Superior temporal gyrus (tissue), 1 donor: ENCODE measurements around the gene PEX11B.
A peak's percentile ranks its signal among the peaks of the same experiment; 100 is the strongest.
"Not testable (repeated sequence)": the region's sequence is repeated elsewhere in the genome, so short reads cannot be mapped to it uniquely, and the experiment has no call there.

Experiments
- DNase-seq: peaks from one replicate; pipeline ENCODE4 v3.0.0-alpha.2; 2016; ENCODE audit errors: extremely low spot score

Gene PEX11B

GRCh38 chr1:145952903-145953302 is 34.4 kb upstream of the PEX11B start:
- DNase-seq = no peak

- no peak for DNase-seq
Measured at GRCh38 chr1:145951526-145951925, 33.0 kb upstream of the PEX11B start.

DNA sequence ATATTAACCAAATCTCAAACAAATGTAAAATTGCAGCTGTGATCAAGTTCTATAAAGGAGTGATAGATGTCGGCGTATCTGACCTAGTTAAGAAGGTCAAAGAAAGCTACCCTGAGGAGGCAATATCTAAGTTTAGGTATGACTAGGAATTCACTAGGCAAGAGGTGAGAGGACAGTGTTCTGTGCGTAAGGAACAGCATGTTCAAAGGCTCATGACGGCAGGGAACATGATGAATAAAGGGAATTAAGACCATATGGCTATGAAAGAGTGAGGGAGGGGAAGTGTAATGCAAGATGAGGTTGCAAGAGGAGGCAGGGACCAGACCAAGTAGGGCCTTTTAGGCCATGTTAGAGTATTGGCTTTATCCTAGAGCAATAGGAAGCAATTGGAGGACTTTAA is 30.7 kb upstream of the PEX11B start:
- DNase-seq = no peak

DNA sequence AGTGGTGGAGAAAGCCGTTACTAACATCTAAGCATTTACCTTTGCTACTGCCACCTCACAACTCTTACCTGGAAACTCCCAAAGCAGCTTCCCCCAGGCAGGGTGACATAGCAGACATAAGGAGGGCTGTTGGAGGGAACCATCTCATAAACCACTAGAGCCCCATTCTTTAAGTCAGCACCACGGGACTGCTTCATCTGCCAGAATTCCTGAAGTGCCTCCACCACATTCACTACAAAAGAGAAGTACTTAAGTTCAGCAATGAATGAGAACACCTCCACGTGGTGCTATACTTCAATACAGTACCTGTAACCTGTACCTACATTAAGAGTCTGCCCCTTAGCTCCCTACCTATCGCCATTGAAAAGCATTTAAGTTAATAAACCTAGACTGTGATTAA is 29.0 kb upstream of the PEX11B start:
- DNase-seq = no peak

- no peak for DNase-seq
Measured at GRCh38 chr1:145946477-145946986, 28.0 kb upstream of the PEX11B start.

GRCh38 chr1:145944532-145944931 is 26.0 kb upstream of the PEX11B start:
- no peak for DNase-seq

- no peak for DNase-seq
Measured at GRCh38 chr1:145942871-145943270, 24.4 kb upstream of the PEX11B start.

GRCh38 chr1:145942405-145942804 is 23.9 kb upstream of the PEX11B start:
- DNase-seq = no peak

GRCh38 chr1:145937436-145937835 is 18.9 kb upstream of the PEX11B start:
- DNase-seq = no peak

DNA sequence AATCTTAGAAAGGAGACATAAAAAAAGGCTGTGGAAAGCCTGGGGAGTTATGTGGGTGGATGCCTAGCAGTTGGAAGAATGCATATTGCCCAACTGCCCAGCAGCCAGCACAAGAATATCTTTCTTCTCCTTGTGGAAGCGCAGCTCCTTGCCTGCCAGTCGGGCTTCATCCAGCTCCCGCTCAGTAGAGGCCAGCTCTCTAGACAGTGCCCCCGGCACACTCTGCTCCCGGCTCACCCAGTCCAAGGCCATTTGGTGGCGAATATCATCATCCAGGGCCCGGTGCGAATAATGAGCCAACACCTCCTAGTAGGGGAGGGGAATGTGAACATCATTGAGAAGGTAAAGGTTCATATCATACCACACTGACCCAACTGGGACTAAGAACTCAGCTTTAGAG is 17.7 kb upstream of the PEX11B start:
- DNase-seq = no peak

- no peak for DNase-seq
Measured at GRCh38 chr1:145935708-145936107, 17.2 kb upstream of the PEX11B start.

DNA sequence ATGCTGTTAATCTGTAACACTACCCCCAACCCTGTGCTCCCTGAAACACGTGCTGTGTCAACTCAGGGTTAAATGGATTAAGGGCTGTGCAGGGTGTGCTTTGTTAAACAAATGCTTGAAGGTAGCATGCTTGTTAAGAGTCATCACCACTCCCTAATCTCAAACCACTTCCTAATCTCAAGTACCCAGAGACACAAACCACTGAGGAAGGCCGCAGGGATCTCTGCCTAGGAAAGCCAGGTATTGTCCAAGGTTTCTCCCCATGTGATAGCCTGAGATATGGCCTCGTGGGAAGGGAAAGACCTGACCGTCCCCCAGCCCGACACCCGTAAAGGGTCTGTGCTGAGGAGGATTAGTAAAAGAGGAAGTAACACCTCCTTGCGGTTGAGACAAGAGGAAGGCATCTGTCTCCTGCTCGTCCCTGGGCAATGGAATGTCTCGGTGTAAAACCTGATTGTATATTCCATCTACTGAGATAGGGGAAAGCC is 14.0 kb upstream of the PEX11B start:
- not testable (repeated sequence) for DNase-seq

DNA sequence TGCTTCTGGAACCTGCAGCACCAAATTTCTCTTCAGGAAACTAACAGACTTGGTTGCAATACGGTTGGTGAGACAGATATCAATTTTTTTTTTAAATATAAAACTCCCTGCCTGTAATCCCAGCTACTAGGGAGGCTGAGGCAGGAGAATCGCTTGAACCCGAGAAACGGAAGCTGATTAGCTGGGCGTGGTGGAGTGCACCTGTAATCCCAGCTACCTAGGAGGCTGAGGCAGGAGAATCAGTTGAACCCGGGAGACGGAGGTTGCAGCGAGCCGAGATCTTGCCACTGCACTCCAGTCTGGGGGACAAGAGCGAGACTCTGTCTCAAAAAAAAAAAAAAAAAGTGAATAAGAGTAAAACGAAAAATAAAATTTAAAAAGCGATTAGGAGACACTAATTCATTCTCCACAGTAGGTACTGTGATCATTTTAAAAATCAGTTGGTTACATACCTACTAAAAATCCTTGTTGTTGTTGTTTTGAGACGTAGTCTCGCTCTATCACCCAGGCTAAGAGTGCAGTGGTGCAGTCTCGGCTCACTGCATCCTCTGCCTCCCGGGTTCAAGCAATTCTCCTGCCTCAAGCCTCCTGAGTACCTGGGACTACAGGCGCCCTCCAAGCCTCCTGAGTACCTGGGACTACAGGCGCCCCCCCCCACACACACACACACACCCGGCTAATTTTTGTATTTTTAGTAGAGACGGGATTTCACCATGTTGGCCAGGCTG is 9.6 kb upstream of the PEX11B start:
- DNase-seq = no peak

GRCh38 chr1:145927063-145927886 is 8.8 kb upstream of the PEX11B start, which contains the start of gene RBM8A:
Gene RBM8A (minus strand): TSS chr1:145927484. CDS start chr1:145927426, 58 bp downstream.
- DNase-seq = peak; percentile 99

GRCh38 chr1:145926686-145927062 is 8.2 kb upstream of the PEX11B start:
- DNase-seq = no peak

GRCh38 chr1:145922266-145922665 is 3.7 kb upstream of the PEX11B start:
- no peak for DNase-seq

DNA sequence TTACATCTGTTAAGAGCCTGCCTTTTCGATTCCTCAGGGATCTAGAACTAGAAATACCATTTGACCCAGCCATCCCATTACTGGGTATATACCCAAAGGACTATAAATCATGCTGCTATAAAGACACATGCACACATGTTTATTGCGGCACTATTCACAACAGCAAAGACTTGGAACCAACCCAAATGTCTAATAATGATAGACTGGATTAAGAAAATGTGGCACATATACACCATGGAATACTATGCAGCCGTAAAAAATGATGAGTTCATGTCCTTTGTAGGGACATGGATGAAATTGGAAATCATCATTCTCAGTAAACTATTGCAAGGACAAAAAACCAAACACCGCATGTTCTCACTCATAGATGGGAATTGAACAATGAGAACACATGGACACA is 1.8 kb upstream of the PEX11B start:
- DNase-seq = not testable (repeated sequence)

- no peak for DNase-seq
Measured at GRCh38 chr1:145918992-145919939, 749 bp upstream of the PEX11B start.

- no peak for DNase-seq
Measured at GRCh38 chr1:145917595-145917994, 922 bp downstream of the PEX11B start.

DNA sequence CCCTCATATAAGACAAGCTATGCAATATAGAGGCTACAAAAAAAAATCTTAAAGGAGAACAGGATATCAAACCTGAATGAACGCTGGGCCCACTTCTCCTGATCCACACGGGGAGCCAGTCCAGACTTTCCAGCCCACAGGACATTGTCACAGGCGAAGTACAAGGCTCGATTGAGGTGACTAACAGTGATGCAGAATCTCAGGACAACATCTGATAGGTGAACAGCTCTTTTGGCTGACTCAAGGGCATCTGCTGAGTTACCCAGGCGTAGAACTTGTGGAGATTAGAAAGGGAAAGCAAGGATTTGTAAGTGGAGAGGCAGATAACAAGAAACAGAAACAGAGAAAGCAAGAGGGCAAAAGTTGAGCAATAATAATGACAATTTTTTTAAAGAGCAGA is 1.8 kb downstream of the PEX11B start:
- DNase-seq = no peak

- DNase-seq = no peak
Measured at GRCh38 chr1:145912128-145912641, 6.3 kb downstream of the PEX11B start.
